ENCODE data around the gene HLA-DOA. TPM values are rescaled to one million over a fixed set of nuclear protein-coding genes. Genes with fewer than 3 reads are reported as not detected.

HLA-DOA gene
- total RNA-seq, 6 experiments from 2014 or later = 0.37 to 3.3 (median 1.2) TPM

GRCh38 chr6:33034554-33034953 is 25.2 kb upstream of the HLA-DOA start:
- no peaks in the 10 kb centered on the region for H3K9me3 ChIP-seq

GRCh38 chr6:33030245-33030644 is 20.9 kb upstream of the HLA-DOA start:
- no peak for DNase-seq

More at GRCh38 chr6:33034554-33034953, 25.2 kb upstream of the HLA-DOA start:
- ATAC-seq (no peak), DNase-seq (no peak)
- Histone ChIP-seq H3K4me3 (no peak overlapping the region), H3K27me3 (no peaks in the 10 kb centered on the region), H3K4me1 (peaks cover 0 to 9% (median 0%) of the 10 kb centered on the region in 4 donors), H3K27ac (no peak overlapping the region), H3K36me3 (no peaks in the 10 kb centered on the region)
- 100% methylated on average over 1 of the region's 1 CpG for WGBS (ENCODE audit: insufficient coverage, low coverage, low lambda C conversion rate, missing lambda C conversion rate)
- intact Hi-C loops (cut with DNase I) = no loop called here
- TF ChIP-seq POLR2A (IDR thresholded peaks at IDR 0.05) (no peak), CTCF (IDR thresholded peaks at IDR 0.05) (no peak)

GRCh38 chr6:33029328-33030184 is 20.2 kb upstream of the HLA-DOA start:
- Histone ChIP-seq H3K36me3 (no peaks in the 10 kb centered on the region), H3K27ac (peak overlapping the region in 2 of 3 donors; percentile 6 to 61), H3K9me3 (no peaks in the 10 kb centered on the region), H3K27me3 (no peaks in the 10 kb centered on the region), H3K4me1 (no peaks in the 10 kb centered on the region), H3K4me3 (no peak overlapping the region)
- peak; percentile 78 to 91 (median 87) for ATAC-seq
- TF ChIP-seq CTCF (IDR thresholded peaks at IDR 0.05) (no peak), POLR2A (IDR thresholded peaks at IDR 0.05) (peak; percentile 30)
- 57% methylated on average over 6 of the region's 6 CpGs for WGBS (ENCODE audit: insufficient coverage, low coverage, low lambda C conversion rate, missing lambda C conversion rate)
- intact Hi-C loops (cut with DNase I) = no loop called here
- no peak for DNase-seq

More at GRCh38 chr6:33030245-33030644, 20.9 kb upstream of the HLA-DOA start:
- Histone ChIP-seq H3K4me3 (no peak overlapping the region), H3K9me3 (no peaks in the 10 kb centered on the region), H3K36me3 (no peaks in the 10 kb centered on the region), H3K4me1 (no peaks in the 10 kb centered on the region), H3K27ac (peak overlapping the region in 1 of 3 donors; percentile 6), H3K27me3 (no peaks in the 10 kb centered on the region)
- WGBS (ENCODE audit: insufficient coverage, low coverage, low lambda C conversion rate, missing lambda C conversion rate) = 25% methylated on average over 3 of the region's 3 CpGs
- no peak for TF ChIP-seq POLR2A (IDR thresholded peaks at IDR 0.05)
- TF ChIP-seq CTCF (IDR thresholded peaks at IDR 0.05) = no peak
- intact Hi-C loops (cut with DNase I) = no loop called here
- no peak for ATAC-seq

GRCh38 chr6:33028220-33028849 is 18.9 kb upstream of the HLA-DOA start:
- Histone ChIP-seq H3K36me3 (no peaks in the 10 kb centered on the region), H3K4me3 (no peak overlapping the region), H3K4me1 (no peaks in the 10 kb centered on the region), H3K27me3 (no peaks in the 10 kb centered on the region), H3K9me3 (no peaks in the 10 kb centered on the region), H3K27ac (peak overlapping the region in 1 of 3 donors; percentile 32)
- ATAC-seq (peak in 1 of 4 donors; percentile 33), DNase-seq (no peak)
- intact Hi-C loops (cut with DNase I) = no loop called here
- TF ChIP-seq CTCF (IDR thresholded peaks at IDR 0.05) (no peak), POLR2A (IDR thresholded peaks at IDR 0.05) (no peak)
- WGBS (ENCODE audit: insufficient coverage, low coverage, low lambda C conversion rate, missing lambda C conversion rate) = 19% methylated on average over 1 of the region's 1 CpG

Data from right lobe of liver (tissue), 6 donors.